ENCODE measurements around the gene RRM2. TPM values are rescaled to one million over a fixed set of nuclear protein-coding genes. Genes with fewer than 3 reads are reported as not detected.

RRM2 gene
- total and polyA plus RNA-seq, 2 experiments from 2014 or later: 108 to 119 TPM

DNA sequence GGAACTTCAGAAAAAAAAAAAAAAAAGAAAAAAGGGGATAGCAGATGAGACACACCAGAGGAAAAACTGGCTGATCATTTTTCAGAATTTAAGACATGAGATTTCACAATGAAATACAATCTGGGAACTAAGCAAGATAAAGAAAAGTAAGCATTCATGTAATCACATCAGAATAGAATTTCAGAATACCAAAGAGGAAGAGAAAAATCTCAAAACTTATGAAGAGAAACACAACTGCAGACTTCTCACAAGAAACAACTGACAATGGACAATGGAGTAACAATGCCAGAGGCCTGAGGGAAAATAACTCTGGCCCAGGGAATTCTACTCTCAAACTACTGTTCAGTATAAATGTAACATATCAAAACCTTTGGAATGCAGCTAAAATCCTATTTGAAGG, 13.2 kb upstream of the RRM2 start:
- no peak overlapping the region for H3K4me2 ChIP-seq
- H4K20me1 ChIP-seq (replicated peaks; ENCODE audit: insufficient read depth): no peaks in the 10 kb centered on the region
- peaks cover 3% of the 10 kb centered on the region for H3K27me3 Mint-ChIP-seq (ENCODE audit: insufficient read depth, low read depth, poor library complexity)
- peaks cover 20% of the 10 kb centered on the region for H3K9me3 Mint-ChIP-seq
- H3K27me3 ChIP-seq (ENCODE audit: insufficient read depth): no peaks in the 10 kb centered on the region
- H3K36me3 Mint-ChIP-seq (ENCODE audit: low read depth): peaks cover 12% of the 10 kb centered on the region; the same call in 2 of the 3 replicates
- H3K27ac ChIP-seq (ENCODE audit: low read depth): no peak overlapping the region
- TF ChIP-seq, protein P1, sequence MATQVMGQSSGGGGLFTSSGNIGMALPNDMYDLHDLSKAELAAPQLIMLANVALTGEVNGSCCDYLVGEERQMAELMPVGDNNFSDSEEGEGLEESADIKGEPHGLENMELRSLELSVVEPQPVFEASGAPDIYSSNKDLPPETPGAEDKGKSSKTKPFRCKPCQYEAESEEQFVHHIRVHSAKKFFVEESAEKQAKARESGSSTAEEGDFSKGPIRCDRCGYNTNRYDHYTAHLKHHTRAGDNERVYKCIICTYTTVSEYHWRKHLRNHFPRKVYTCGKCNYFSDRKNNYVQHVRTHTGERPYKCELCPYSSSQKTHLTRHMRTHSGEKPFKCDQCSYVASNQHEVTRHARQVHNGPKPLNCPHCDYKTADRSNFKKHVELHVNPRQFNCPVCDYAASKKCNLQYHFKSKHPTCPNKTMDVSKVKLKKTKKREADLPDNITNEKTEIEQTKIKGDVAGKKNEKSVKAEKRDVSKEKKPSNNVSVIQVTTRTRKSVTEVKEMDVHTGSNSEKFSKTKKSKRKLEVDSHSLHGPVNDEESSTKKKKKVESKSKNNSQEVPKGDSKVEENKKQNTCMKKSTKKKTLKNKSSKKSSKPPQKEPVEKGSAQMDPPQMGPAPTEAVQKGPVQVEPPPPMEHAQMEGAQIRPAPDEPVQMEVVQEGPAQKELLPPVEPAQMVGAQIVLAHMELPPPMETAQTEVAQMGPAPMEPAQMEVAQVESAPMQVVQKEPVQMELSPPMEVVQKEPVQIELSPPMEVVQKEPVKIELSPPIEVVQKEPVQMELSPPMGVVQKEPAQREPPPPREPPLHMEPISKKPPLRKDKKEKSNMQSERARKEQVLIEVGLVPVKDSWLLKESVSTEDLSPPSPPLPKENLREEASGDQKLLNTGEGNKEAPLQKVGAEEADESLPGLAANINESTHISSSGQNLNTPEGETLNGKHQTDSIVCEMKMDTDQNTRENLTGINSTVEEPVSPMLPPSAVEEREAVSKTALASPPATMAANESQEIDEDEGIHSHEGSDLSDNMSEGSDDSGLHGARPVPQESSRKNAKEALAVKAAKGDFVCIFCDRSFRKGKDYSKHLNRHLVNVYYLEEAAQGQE (IDR thresholded peaks at IDR 0.05; ENCODE audit: unreplicated experiment): no peak
- TF ChIP-seq POLR2AphosphoS5 (IDR thresholded peaks at IDR 0.05; ENCODE audit: low read depth): no peak
- H3K4me3 Mint-ChIP-seq: no peak overlapping the region
- no peak for DNase-seq (ENCODE audit: low spot score)
- no peak overlapping the region for H3K27ac Mint-ChIP-seq
- H2AFZ ChIP-seq: no peak overlapping the region
- H3K79me2 ChIP-seq (replicated peaks; ENCODE audit: insufficient read depth): no peaks in the 10 kb centered on the region
- H3K36me3 ChIP-seq (ENCODE audit: insufficient read depth): no peaks in the 10 kb centered on the region
- H3F3A ChIP-seq (replicated peaks; ENCODE audit: low read depth): no peaks in the 10 kb centered on the region
- 0 out of 2 replicates have a peak, but pooled peaks cover 3% of the 10 kb centered on the region for H3K9me2 ChIP-seq (ENCODE audit: insufficient read depth)
- no peaks in the 10 kb centered on the region; the same call in 2 of the 3 replicates for H3K4me1 Mint-ChIP-seq
- no peak overlapping the region for H3K4me3 ChIP-seq
- ATAC-seq: no peak
- H3K4me1 ChIP-seq (ENCODE audit: insufficient read depth): no peaks in the 10 kb centered on the region

DNA sequence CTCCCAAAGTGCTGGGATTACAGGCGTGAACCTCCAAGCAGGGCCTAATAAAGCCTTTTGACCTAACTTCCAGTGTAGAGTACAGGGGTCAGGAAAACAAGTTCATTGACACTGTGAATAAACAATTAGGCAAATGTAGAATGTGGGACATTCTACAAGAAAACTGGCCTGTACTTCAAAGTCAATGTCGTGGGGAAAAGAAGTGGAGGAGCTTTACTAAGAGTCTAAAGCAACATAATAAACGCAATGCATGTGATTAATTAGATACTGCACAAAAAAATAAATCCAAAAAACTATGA, 3.6 kb upstream of the RRM2 start:
- H3K9me3 Mint-ChIP-seq: no peaks in the 10 kb centered on the region; the same call in 1 of the 3 replicates
- no peaks in the 10 kb centered on the region for H3K27me3 ChIP-seq (ENCODE audit: insufficient read depth)
- H4K20me1 ChIP-seq (replicated peaks; ENCODE audit: insufficient read depth): peaks cover under 1% of the 10 kb centered on the region; the same call in 1 of the 2 replicates
- H3K4me3 Mint-ChIP-seq: no peak overlapping the region; the same call in 2 of the 3 replicates
- peaks cover 11% of the 10 kb centered on the region; the same call in 1 of the 2 replicates for H3K4me1 ChIP-seq (ENCODE audit: insufficient read depth)
- peaks cover 25% of the 10 kb centered on the region for H3K79me2 ChIP-seq (replicated peaks; ENCODE audit: insufficient read depth)
- no peak overlapping the region for H3K27ac ChIP-seq (ENCODE audit: low read depth)
- no peak overlapping the region for H3K27ac Mint-ChIP-seq
- H3K4me1 Mint-ChIP-seq: peaks cover 6% of the 10 kb centered on the region; the same call in 2 of the 3 replicates
- DNase-seq (ENCODE audit: low spot score): no peak
- H2AFZ ChIP-seq: no peak overlapping the region
- no peak for ATAC-seq
- H3K9me2 ChIP-seq (ENCODE audit: insufficient read depth): no peaks in the 10 kb centered on the region
- H3K36me3 Mint-ChIP-seq (ENCODE audit: low read depth): peaks cover 10% of the 10 kb centered on the region
- peaks cover 9% of the 10 kb centered on the region for H3K27me3 Mint-ChIP-seq (ENCODE audit: insufficient read depth, low read depth, poor library complexity)
- H3K36me3 ChIP-seq (ENCODE audit: insufficient read depth): 0 out of 2 replicates have a peak, but pooled peaks cover 7% of the 10 kb centered on the region
- H3K4me3 ChIP-seq: no peak overlapping the region
- H3F3A ChIP-seq (replicated peaks; ENCODE audit: low read depth): peaks cover 19% of the 10 kb centered on the region; the same call in 1 of the 2 replicates
- no peak overlapping the region for H3K4me2 ChIP-seq
- TF ChIP-seq ZNF114 (CRISPR knock-in tag; IDR thresholded peaks at IDR 0.05) (no peak), EZH2phosphoT487 (IDR thresholded peaks at IDR 0.05; ENCODE audit: unreplicated experiment) (no peak), JUNB (IDR thresholded peaks at IDR 0.05; ENCODE audit: unreplicated experiment) (no peak), ZNF331 (CRISPR knock-in tag; IDR thresholded peaks at IDR 0.05; ENCODE audit: low read depth) (no peak), EZH2 (IDR thresholded peaks at IDR 0.05; ENCODE audit: low read depth, unreplicated experiment) (no peak), POLR2AphosphoS5 (IDR thresholded peaks at IDR 0.05; ENCODE audit: low read depth) (no peak)
- TF ChIP-seq, protein P2, sequence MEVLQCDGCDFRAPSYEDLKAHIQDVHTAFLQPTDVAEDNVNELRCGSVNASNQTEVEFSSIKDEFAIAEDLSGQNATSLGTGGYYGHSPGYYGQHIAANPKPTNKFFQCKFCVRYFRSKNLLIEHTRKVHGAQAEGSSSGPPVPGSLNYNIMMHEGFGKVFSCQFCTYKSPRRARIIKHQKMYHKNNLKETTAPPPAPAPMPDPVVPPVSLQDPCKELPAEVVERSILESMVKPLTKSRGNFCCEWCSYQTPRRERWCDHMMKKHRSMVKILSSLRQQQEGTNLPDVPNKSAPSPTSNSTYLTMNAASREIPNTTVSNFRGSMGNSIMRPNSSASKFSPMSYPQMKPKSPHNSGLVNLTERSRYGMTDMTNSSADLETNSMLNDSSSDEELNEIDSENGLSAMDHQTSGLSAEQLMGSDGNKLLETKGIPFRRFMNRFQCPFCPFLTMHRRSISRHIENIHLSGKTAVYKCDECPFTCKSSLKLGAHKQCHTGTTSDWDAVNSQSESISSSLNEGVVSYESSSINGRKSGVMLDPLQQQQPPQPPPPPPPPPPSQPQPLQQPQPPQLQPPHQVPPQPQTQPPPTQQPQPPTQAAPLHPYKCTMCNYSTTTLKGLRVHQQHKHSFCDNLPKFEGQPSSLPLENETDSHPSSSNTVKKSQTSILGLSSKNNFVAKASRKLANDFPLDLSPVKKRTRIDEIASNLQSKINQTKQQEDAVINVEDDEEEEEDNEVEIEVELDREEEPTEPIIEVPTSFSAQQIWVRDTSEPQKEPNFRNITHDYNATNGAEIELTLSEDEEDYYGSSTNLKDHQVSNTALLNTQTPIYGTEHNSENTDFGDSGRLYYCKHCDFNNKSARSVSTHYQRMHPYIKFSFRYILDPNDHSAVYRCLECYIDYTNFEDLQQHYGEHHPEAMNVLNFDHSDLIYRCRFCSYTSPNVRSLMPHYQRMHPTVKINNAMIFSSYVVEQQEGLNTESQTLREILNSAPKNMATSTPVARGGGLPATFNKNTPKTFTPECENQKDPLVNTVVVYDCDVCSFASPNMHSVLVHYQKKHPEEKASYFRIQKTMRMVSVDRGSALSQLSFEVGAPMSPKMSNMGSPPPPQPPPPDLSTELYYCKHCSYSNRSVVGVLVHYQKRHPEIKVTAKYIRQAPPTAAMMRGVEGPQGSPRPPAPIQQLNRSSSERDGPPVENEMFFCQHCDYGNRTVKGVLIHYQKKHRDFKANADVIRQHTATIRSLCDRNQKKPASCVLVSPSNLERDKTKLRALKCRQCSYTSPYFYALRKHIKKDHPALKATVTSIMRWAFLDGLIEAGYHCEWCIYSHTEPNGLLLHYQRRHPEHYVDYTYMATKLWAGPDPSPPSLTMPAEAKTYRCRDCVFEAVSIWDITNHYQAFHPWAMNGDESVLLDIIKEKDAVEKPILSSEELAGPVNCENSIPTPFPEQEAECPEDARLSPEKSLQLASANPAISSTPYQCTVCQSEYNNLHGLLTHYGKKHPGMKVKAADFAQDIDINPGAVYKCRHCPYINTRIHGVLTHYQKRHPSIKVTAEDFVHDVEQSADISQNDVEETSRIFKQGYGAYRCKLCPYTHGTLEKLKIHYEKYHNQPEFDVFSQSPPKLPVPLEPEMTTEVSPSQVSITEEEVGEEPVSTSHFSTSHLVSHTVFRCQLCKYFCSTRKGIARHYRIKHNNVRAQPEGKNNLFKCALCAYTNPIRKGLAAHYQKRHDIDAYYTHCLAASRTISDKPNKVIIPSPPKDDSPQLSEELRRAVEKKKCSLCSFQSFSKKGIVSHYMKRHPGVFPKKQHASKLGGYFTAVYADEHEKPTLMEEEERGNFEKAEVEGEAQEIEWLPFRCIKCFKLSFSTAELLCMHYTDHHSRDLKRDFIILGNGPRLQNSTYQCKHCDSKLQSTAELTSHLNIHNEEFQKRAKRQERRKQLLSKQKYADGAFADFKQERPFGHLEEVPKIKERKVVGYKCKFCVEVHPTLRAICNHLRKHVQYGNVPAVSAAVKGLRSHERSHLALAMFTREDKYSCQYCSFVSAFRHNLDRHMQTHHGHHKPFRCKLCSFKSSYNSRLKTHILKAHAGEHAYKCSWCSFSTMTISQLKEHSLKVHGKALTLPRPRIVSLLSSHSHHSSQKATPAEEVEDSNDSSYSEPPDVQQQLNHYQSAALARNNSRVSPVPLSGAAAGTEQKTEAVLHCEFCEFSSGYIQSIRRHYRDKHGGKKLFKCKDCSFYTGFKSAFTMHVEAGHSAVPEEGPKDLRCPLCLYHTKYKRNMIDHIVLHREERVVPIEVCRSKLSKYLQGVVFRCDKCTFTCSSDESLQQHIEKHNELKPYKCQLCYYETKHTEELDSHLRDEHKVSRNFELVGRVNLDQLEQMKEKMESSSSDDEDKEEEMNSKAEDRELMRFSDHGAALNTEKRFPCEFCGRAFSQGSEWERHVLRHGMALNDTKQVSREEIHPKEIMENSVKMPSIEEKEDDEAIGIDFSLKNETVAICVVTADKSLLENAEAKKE (CRISPR knock-in tag; IDR thresholded peaks at IDR 0.05): no peak
- TF ChIP-seq, protein P3, sequence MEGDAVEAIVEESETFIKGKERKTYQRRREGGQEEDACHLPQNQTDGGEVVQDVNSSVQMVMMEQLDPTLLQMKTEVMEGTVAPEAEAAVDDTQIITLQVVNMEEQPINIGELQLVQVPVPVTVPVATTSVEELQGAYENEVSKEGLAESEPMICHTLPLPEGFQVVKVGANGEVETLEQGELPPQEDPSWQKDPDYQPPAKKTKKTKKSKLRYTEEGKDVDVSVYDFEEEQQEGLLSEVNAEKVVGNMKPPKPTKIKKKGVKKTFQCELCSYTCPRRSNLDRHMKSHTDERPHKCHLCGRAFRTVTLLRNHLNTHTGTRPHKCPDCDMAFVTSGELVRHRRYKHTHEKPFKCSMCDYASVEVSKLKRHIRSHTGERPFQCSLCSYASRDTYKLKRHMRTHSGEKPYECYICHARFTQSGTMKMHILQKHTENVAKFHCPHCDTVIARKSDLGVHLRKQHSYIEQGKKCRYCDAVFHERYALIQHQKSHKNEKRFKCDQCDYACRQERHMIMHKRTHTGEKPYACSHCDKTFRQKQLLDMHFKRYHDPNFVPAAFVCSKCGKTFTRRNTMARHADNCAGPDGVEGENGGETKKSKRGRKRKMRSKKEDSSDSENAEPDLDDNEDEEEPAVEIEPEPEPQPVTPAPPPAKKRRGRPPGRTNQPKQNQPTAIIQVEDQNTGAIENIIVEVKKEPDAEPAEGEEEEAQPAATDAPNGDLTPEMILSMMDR (conservative IDR thresholded peaks at IDR 0.05; ENCODE audit: low read depth in 2 of 2): no peak
